ENCODE results near the gene EIF1AD. TPM values are rescaled to one million over a fixed set of nuclear protein-coding genes. Genes with fewer than 3 reads are reported as not detected.

Gene EIF1AD
- total RNA-seq, 3 donors from 2014 or later, result 25.5 to 35.3 (median 30.3) TPM

DNA sequence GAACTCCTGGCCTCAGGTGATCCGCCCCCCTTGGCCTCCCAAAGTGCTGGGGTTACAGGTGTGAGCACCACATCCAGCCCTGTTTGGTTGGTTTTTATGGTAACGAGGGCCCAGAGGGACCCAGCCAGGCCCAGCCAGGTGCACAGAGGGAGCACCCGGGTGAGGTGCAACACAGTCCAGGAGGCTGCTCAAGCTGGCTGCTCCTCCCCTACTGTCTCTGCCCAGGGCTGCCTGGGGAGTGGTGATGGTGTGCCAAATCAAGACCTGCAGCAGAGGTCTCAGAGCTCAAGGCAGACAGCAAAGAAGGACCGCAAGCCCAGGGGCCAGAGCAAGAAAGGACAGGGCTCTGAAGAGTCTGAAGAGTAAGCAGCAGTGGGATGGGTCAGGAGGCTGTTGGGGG is 55.3 kb downstream of the EIF1AD start:
- intact Hi-C loops (cut with DNase I, micrococcal nuclease), result no loop called here
- ATAC-seq (no peak), DNase-seq (no peak)
- Histone ChIP-seq H3K36me3 (ENCODE audit: low read depth) (no peaks in the 10 kb centered on the region), H3K4me3 (no peak overlapping the region), H3K4me1 (ENCODE audit: low read depth) (no peaks in the 10 kb centered on the region), H3K9me3 (no peaks in the 10 kb centered on the region)
- TF ChIP-seq, protein P1, sequence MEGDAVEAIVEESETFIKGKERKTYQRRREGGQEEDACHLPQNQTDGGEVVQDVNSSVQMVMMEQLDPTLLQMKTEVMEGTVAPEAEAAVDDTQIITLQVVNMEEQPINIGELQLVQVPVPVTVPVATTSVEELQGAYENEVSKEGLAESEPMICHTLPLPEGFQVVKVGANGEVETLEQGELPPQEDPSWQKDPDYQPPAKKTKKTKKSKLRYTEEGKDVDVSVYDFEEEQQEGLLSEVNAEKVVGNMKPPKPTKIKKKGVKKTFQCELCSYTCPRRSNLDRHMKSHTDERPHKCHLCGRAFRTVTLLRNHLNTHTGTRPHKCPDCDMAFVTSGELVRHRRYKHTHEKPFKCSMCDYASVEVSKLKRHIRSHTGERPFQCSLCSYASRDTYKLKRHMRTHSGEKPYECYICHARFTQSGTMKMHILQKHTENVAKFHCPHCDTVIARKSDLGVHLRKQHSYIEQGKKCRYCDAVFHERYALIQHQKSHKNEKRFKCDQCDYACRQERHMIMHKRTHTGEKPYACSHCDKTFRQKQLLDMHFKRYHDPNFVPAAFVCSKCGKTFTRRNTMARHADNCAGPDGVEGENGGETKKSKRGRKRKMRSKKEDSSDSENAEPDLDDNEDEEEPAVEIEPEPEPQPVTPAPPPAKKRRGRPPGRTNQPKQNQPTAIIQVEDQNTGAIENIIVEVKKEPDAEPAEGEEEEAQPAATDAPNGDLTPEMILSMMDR (IDR thresholded peaks at IDR 0.05), result no peak

Other genes starting within 250 kb of the EIF1AD start
- gene AP5B1, start 221.2 kb downstream of the EIF1AD start, total RNA-seq, result 10 to 100 TPM; 21.2 to 21.8 (median 21.3) TPM
- gene OVOL1, start 215.1 kb downstream of the EIF1AD start, total RNA-seq, result 10 to 100 TPM; 16.5 to 48.6 (median 34.3) TPM
- 1 to 10 TPM; 1.1 to 9.4 (median 1.4) TPM for gene SNX32, start 168.2 kb downstream of the EIF1AD start, total RNA-seq
- gene CFL1, start 144.0 kb downstream of the EIF1AD start, total RNA-seq, result 1,000 to 10,000 TPM; 1,004 to 2,046 (median 1,725) TPM
- gene MUS81, start 141.7 kb downstream of the EIF1AD start, total RNA-seq, result 10 to 100 TPM; 48.0 to 81.8 (median 58.7) TPM
- gene EFEMP2, start 129.4 kb downstream of the EIF1AD start, total RNA-seq, result 10 to 100 TPM; 11.7 to 67.0 (median 15.3) TPM
- gene CTSW, start 122.3 kb downstream of the EIF1AD start, total RNA-seq, result 1 to 10 TPM; 1.2 to 3.2 (median 2.8) TPM
- 10 to 100 TPM; 35.8 to 52.8 (median 47.0) TPM for gene FIBP, start 113.7 kb downstream of the EIF1AD start, total RNA-seq
- gene CCDC85B, start 111.5 kb downstream of the EIF1AD start, total RNA-seq, result 10 to 100 TPM in 1 of 3 donors, 1 to 10 TPM in 2; 4.5 to 22.3 (median 9.2) TPM
- gene FOSL1, start 101.8 kb downstream of the EIF1AD start, total RNA-seq, result 1 to 10 TPM; 1.2 to 1.6 (median 1.2) TPM
- gene C11orf68, start 83.1 kb downstream of the EIF1AD start, total RNA-seq, result 10 to 100 TPM; 24.9 to 42.2 (median 28.8) TPM
- gene DRAP1, start 82.7 kb downstream of the EIF1AD start, total RNA-seq, result 10 to 100 TPM; 39.9 to 74.8 (median 61.6) TPM
- under 1 TPM in 1 of 3 donors, not detected in 2; 0.19 TPM for gene TSGA10IP, start 56.7 kb downstream of the EIF1AD start, total RNA-seq
- 10 to 100 TPM; 40.1 to 60.2 (median 41.8) TPM for gene SART1, start 40.4 kb downstream of the EIF1AD start, total RNA-seq
- gene BANF1, start 346 bp upstream of the EIF1AD start, total RNA-seq, result 100 to 1,000 TPM; 130 to 155 (median 131) TPM
- gene CST6, start 9.9 kb upstream of the EIF1AD start, total RNA-seq, result not detected
- gene CATSPER1, start 24.3 kb upstream of the EIF1AD start, total RNA-seq, result not detected
- not detected for gene GAL3ST3, start 47.0 kb upstream of the EIF1AD start, total RNA-seq
- gene SF3B2, start 50.2 kb upstream of the EIF1AD start, total RNA-seq, result 100 to 1,000 TPM; 116 to 143 (median 135) TPM
- gene PACS1, start 68.1 kb upstream of the EIF1AD start, total RNA-seq, result 10 to 100 TPM; 14.4 to 44.9 (median 18.9) TPM

All from mucosa of descending colon (tissue), 3 donors.